Keratinocyte (primary cell): ENCODE results near the gene BRINP3. TPM values are rescaled to one million over a fixed set of nuclear protein-coding genes. Genes with fewer than 3 reads are reported as not detected.

Experiments
- DNase-seq: peaks from one replicate; pipeline ENCODE4 v3.0.0-alpha.2; 2011; ENCODE audit warnings: low read depth, missing footprints, low spot score
- FAIRE-seq: peaks from 2 replicates; lab custom pipeline; 2011; peaks lifted over from hg19 to GRCh38; lab: Jason Lieb, UNC
- H2AFZ ChIP-seq: 2 replicates; pipeline ENCODE4 v1.6.0; 2012; ENCODE audit warnings: low read length, control low read depth, inconsistent platforms; ENCODE audit not compliant: control insufficient read depth
- H3K27ac ChIP-seq: 2 replicates; pipeline ENCODE4 v1.5.1; 2011; ENCODE audit warnings: low read length; ENCODE audit not compliant: control insufficient read depth, insufficient read depth
- H3K27me3 ChIP-seq: 3 replicates; pipeline ENCODE4 v1.6.0; 2011; ENCODE audit warnings: low read length; ENCODE audit not compliant: control insufficient read depth, insufficient read depth; ENCODE audit errors: extremely low read depth
- H3K36me3 ChIP-seq, 2 experiments: 2 replicates in 1 of 2; 3 replicates in 1 of 2; pipeline ENCODE4 v1.5.1; 2011; ENCODE audit warnings: low read length in 2 of 2, mild to moderate bottlenecking in 1 of 2; ENCODE audit not compliant: control insufficient read depth in 2 of 2, insufficient read depth in 2 of 2; ENCODE audit errors: extremely low read depth in 1 of 2
- H3K4me1 ChIP-seq: 3 replicates; pipeline ENCODE4 v1.5.1; 2011; ENCODE audit warnings: low read length; ENCODE audit not compliant: control insufficient read depth, insufficient read depth; ENCODE audit errors: extremely low read depth
- H3K4me2 ChIP-seq: 3 replicates; pipeline ENCODE4 v1.6.0; 2011; ENCODE audit warnings: low read depth, low read length; ENCODE audit not compliant: control insufficient read depth, insufficient read depth; ENCODE audit errors: extremely low read depth
- H3K4me3 ChIP-seq, 3 experiments: fragments of 200-600 bp in 1 of 3; sonication (generic) in 1 of 3; 2 replicates in 2 of 3; 3 replicates in 1 of 3; pipeline ENCODE4 v1.5.1; 2011 to 2016; ENCODE audit warnings: low read length in 3 of 3, mild to moderate bottlenecking in 3 of 3, control low read depth in 2 of 3, inconsistent platforms in 1 of 3, low read depth in 1 of 3, mixed read lengths in 1 of 3, mixed run types in 1 of 3, moderate library complexity in 1 of 3; ENCODE audit not compliant: control insufficient read depth in 2 of 3, insufficient read depth in 2 of 3; ENCODE audit errors: extremely low read depth in 1 of 3
- H3K79me2 ChIP-seq: 2 replicates; pipeline ENCODE4 v1.6.0; 2012; ENCODE audit warnings: low read length; ENCODE audit not compliant: control insufficient read depth, insufficient read depth
- H3K9ac ChIP-seq: 3 replicates; pipeline ENCODE4 v1.6.0; 2011; ENCODE audit warnings: low read length; ENCODE audit not compliant: control insufficient read depth, insufficient read depth; ENCODE audit errors: extremely low read depth
- H3K9me1 ChIP-seq: 3 replicates; pipeline ENCODE4 v1.6.0; 2011; ENCODE audit warnings: low read length; ENCODE audit not compliant: control insufficient read depth, insufficient read depth; ENCODE audit errors: extremely low read depth
- H3K9me3 ChIP-seq: 2 replicates; pipeline ENCODE4 v1.5.1; 2012; ENCODE audit warnings: low read depth, low read length; ENCODE audit not compliant: control insufficient read depth
- H4K20me1 ChIP-seq: 3 replicates; pipeline ENCODE4 v1.6.0; 2011; ENCODE audit warnings: low read length; ENCODE audit not compliant: control insufficient read depth, insufficient read depth; ENCODE audit errors: extremely low read depth
- EZH2 ChIP-seq: IDR thresholded peaks from one replicate; pipeline ENCODE4 v1.6.1; 2012; ENCODE audit warnings: inconsistent platforms, mild to moderate bottlenecking, low read length, moderate library complexity
- dilution Hi-C: fragments of 300-500 bp; cut with MboI; formaldehyde crosslinking; loops from one replicate; pipeline ENCODE4 v1.7.0; 2020; ENCODE audit warnings: low sequenced_read_pairs; ENCODE audit not compliant: extremely low pct_ligation_motif_present
- polyA plus RNA-seq, 5 experiments: library from polyadenylated mRNA; depleted of rRNA in 3 of 5; stranded (reverse) in 3 of 5; stranded (forward) in 1 of 5; unstranded in 1 of 5; fragments of >200 nt; gene quantifications; 1 replicate in 1 of 5; 2 replicates in 3 of 5; 3 replicates in 1 of 5; pipeline versions ENCODE4 v1.2.1 to v1.2.3, GENCODE V29; 2011 to 2012; ENCODE audit warnings: missing spikeins in 2 of 5, low read depth in 1 of 5, low replicate concordance in 1 of 5
- TF ChIP-seq, protein P1 (sequence below), 3 experiments: IDR thresholded peaks in 1 of 3; conservative IDR thresholded peaks in 1 of 3; optimal IDR thresholded peaks in 1 of 3; 2 replicates in 2 of 3; 3 replicates in 1 of 3; pipeline versions ENCODE3 to v1.5.1; 2011; ENCODE audit warnings: low read length in 3 of 3, mild to moderate bottlenecking in 3 of 3, moderate library complexity in 2 of 3, control low read depth in 1 of 3, inconsistent platforms in 1 of 3; ENCODE audit not compliant: insufficient read depth in 2 of 3; ENCODE audit errors: extremely low read depth in 1 of 3

The BRINP3 gene
- polyA plus RNA-seq, 1 donor (not counting 4 experiments of a cell fraction or from before 2014, with no cell fraction given) = not detected

DNA sequence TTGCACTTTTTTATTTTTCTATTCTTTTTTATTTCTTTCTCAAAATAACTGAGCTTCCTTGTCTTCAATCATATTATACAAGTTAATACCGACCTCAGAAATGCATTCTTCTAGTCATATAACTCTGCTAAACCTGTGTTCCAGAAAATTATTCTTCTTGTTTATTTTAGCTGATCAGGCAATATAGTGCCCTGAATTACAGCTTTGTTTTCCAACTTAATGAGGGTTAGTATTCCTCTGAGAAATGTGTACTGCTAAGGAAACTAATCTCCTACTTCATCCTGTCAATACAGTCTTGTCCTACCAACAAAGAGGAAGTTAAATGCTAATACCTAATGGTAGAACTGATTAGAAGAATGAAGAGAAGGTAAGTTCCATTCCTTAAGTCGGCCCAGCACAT, 13.0 kb downstream of the BRINP3 start:
- Histone ChIP-seq H2AFZ (no peak overlapping the region), H3K9me3 (no peaks in the 10 kb centered on the region), H3K4me1 (no peaks in the 10 kb centered on the region), H3K27ac (no peak overlapping the region), H3K27me3 (no peaks in the 10 kb centered on the region), H3K9me1 (no peaks in the 10 kb centered on the region), H4K20me1 (no peaks in the 10 kb centered on the region), H3K4me2 (no peak overlapping the region), H3K4me3 (no peak overlapping the region), H3K9ac (no peak overlapping the region), H3K79me2 (no peaks in the 10 kb centered on the region), H3K36me3 (no peaks in the 10 kb centered on the region)
- TF ChIP-seq, protein P1, sequence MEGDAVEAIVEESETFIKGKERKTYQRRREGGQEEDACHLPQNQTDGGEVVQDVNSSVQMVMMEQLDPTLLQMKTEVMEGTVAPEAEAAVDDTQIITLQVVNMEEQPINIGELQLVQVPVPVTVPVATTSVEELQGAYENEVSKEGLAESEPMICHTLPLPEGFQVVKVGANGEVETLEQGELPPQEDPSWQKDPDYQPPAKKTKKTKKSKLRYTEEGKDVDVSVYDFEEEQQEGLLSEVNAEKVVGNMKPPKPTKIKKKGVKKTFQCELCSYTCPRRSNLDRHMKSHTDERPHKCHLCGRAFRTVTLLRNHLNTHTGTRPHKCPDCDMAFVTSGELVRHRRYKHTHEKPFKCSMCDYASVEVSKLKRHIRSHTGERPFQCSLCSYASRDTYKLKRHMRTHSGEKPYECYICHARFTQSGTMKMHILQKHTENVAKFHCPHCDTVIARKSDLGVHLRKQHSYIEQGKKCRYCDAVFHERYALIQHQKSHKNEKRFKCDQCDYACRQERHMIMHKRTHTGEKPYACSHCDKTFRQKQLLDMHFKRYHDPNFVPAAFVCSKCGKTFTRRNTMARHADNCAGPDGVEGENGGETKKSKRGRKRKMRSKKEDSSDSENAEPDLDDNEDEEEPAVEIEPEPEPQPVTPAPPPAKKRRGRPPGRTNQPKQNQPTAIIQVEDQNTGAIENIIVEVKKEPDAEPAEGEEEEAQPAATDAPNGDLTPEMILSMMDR (optimal IDR thresholded peaks at IDR 0.05 in 1 of 3, IDR thresholded peaks at IDR 0.05 in 1 of 3, conservative IDR thresholded peaks at IDR 0.05 in 1 of 3; ENCODE audit: extremely low read depth in 1 of 3, insufficient read depth in 2 of 3, low read length in 3 of 3) = no peak
- no peak for TF ChIP-seq EZH2
- FAIRE-seq = no peak
- dilution Hi-C loops = no loop called here
- no peak for DNase-seq

DNA sequence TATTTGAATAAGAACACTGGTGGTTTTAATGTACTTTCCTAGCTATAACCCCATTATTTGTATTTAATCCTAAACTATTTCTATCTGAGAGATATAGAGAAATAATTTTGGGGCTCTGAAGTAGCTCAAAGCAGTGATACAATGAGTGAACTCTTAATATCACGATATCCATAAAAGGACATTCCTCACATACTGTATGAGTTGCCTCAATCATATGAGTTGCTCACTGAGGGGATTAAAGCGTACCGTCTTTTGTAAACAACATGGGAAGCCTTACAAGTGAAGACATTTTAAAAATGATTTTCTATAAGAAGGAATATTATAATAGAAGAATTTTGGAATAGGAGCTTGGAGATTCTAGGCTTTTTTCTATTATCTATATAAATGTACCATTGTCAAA, 21.5 kb downstream of the BRINP3 start:
- Histone ChIP-seq H3K4me2 (no peak overlapping the region), H3K27me3 (no peaks in the 10 kb centered on the region), H3K27ac (no peak overlapping the region), H2AFZ (no peak overlapping the region), H3K4me3 (no peak overlapping the region), H4K20me1 (no peaks in the 10 kb centered on the region), H3K36me3 (no peaks in the 10 kb centered on the region), H3K9me3 (no peaks in the 10 kb centered on the region), H3K9me1 (no peaks in the 10 kb centered on the region), H3K9ac (no peak overlapping the region), H3K4me1 (no peaks in the 10 kb centered on the region), H3K79me2 (no peaks in the 10 kb centered on the region)
- dilution Hi-C loops = no loop called here
- TF ChIP-seq, protein P1 (optimal IDR thresholded peaks at IDR 0.05 in 1 of 3, IDR thresholded peaks at IDR 0.05 in 1 of 3, conservative IDR thresholded peaks at IDR 0.05 in 1 of 3; ENCODE audit: extremely low read depth in 1 of 3, insufficient read depth in 2 of 3, low read length in 3 of 3) = no peak
- TF ChIP-seq EZH2 = no peak
- DNase-seq (no peak), FAIRE-seq (no peak)
